ENCODE measurements around the gene FMNL2. TPM values are rescaled to one million over a fixed set of nuclear protein-coding genes. Genes with fewer than 3 reads are reported as not detected.
"Not testable (repeated sequence)": the region's sequence is repeated elsewhere in the genome, so short reads cannot be mapped to it uniquely, and the experiment has no call there.

Gene FMNL2
- total RNA-seq, 4 donors from 2014 or later: 37.7 to 60.9 (median 52.1) TPM

- no peaks in the 10 kb centered on the region for H3K36me3 ChIP-seq
- H3K27ac ChIP-seq: no peak overlapping the region
- intact Hi-C loops (cut with DNase I): no loop called here
- DNase-seq: no peak
- H3K4me3 ChIP-seq (replicated peaks in 1 of 3): no peak overlapping the region
- peaks cover 0 to 10% of the 10 kb centered on the region in 2 donors for H3K4me1 ChIP-seq
- 48 to 60% methylated on average over 2 of the region's 2 CpGs for WGBS, 2 donors
- H3K9me3 ChIP-seq: no peaks in the 10 kb centered on the region
- H3K27me3 ChIP-seq: no peaks in the 10 kb centered on the region
- no peak for TF ChIP-seq POLR2A (IDR thresholded peaks at IDR 0.05)
These were observed 184.6 kb downstream of the FMNL2 start for GRCh38 chr2:152519581-152519952.

- no peak for TF ChIP-seq CTCF (IDR thresholded peaks at IDR 0.05)
- intact Hi-C loops (cut with DNase I): no loop called here
- H3K27ac ChIP-seq: no peak overlapping the region
- H3K27me3 ChIP-seq: no peaks in the 10 kb centered on the region
- no peaks in the 10 kb centered on the region for H3K36me3 ChIP-seq
- no peaks in the 10 kb centered on the region for H3K9me3 ChIP-seq
- no peak overlapping the region for H3K4me3 ChIP-seq (replicated peaks in 1 of 3)
- DNase-seq: no peak
- peaks cover 0 to 18% of the 10 kb centered on the region in 2 donors for H3K4me1 ChIP-seq
These were observed 185.8 kb downstream of the FMNL2 start for GRCh38 chr2:152520759-152521158.

GRCh38 chr2:152522446-152522845, 187.5 kb downstream of the FMNL2 start:
- WGBS, 2 donors: 84 to 86% methylated on average over 3 of the region's 3 CpGs
- peaks cover 0 to 23% of the 10 kb centered on the region in 2 donors for H3K4me1 ChIP-seq

GRCh38 chr2:152523091-152523490, 188.1 kb downstream of the FMNL2 start:
- no peak overlapping the region for H3K4me3 ChIP-seq (replicated peaks in 1 of 3)
- no peaks in the 10 kb centered on the region for H3K9me3 ChIP-seq
- peaks cover 0 to 23% of the 10 kb centered on the region in 2 donors for H3K4me1 ChIP-seq
- H3K27ac ChIP-seq: no peak overlapping the region
- intact Hi-C loops (cut with DNase I): no loop called here
- TF ChIP-seq CTCF (IDR thresholded peaks at IDR 0.05) (no peak), POLR2A (IDR thresholded peaks at IDR 0.05) (no peak)
- DNase-seq: no peak
- H3K36me3 ChIP-seq: no peaks in the 10 kb centered on the region
- no peaks in the 10 kb centered on the region for H3K27me3 ChIP-seq

More at GRCh38 chr2:152522446-152522845, 187.5 kb downstream of the FMNL2 start:
- H3K36me3 ChIP-seq; H3K27me3 ChIP-seq; H3K27ac ChIP-seq; H3K4me3 ChIP-seq (replicated peaks in 1 of 3); H3K9me3 ChIP-seq; DNase-seq; intact Hi-C loops (cut with DNase I): not testable (repeated sequence)

- WGBS, 2 donors: 25 to 30% methylated on average over 6 of the region's 6 CpGs
These were observed 190.4 kb downstream of the FMNL2 start for GRCh38 chr2:152525277-152525838.

More at GRCh38 chr2:152525277-152525838, 190.4 kb downstream of the FMNL2 start:
- TF ChIP-seq CTCF (IDR thresholded peaks at IDR 0.05): no peak
- TF ChIP-seq POLR2A (IDR thresholded peaks at IDR 0.05): no peak
- Histone ChIP-seq H3K27me3 (no peaks in the 10 kb centered on the region), H3K9me3 (no peaks in the 10 kb centered on the region), H3K27ac (peak overlapping the region in 1 of 3 donors; percentile 32), H3K4me1 (peaks cover 0 to 19% of the 10 kb centered on the region in 2 donors), H3K4me3 (replicated peaks in 1 of 3) (no peak overlapping the region), H3K36me3 (no peaks in the 10 kb centered on the region)
- intact Hi-C loops (cut with DNase I): no loop called here
- peak; percentile 86 to 89 for DNase-seq

All from thyroid gland (tissue), 4 donors.